Spinal cord (tissue), 10 donors: ENCODE measurements around the gene KHK. TPM values are rescaled to one million over a fixed set of nuclear protein-coding genes. Genes with fewer than 3 reads are reported as not detected.

Experiments
- DNase-seq, 6 donors: peaks; one replicate each; pipeline versions ENCODE4 v3.0.0 to v3.0.0-alpha.2; 2013 to 2015; ENCODE audit warnings: low spot score in 6 of 6, low read depth in 4 of 6
- H3K27ac ChIP-seq: one replicate; pipeline ENCODE4 v1.5.1; 2013; ENCODE audit warnings: low read depth, low read length, control low read depth
- H3K27me3 ChIP-seq: one replicate; pipeline ENCODE4 v1.6.1; 2013; ENCODE audit warnings: low read length; ENCODE audit not compliant: control insufficient read depth, insufficient read depth
- H3K36me3 ChIP-seq: one replicate; pipeline ENCODE4 v1.6.1; 2013; ENCODE audit warnings: low read length; ENCODE audit not compliant: control insufficient read depth, insufficient read depth
- H3K4me1 ChIP-seq: one replicate; pipeline ENCODE4 v1.6.1; 2013; ENCODE audit warnings: low read length; ENCODE audit not compliant: control insufficient read depth, insufficient read depth
- H3K4me3 ChIP-seq: one replicate; pipeline ENCODE4 v1.5.1; 2013; ENCODE audit warnings: low read depth, low read length, control low read depth
- H3K9me3 ChIP-seq: one replicate; pipeline ENCODE4 v1.6.1; 2013; ENCODE audit warnings: low read length; ENCODE audit not compliant: control insufficient read depth, insufficient read depth
- WGBS: methylation state at CpG from one replicate; pipeline ENCODE4 v1.1.5; 2013; ENCODE audit warnings: missing lambda C conversion rate; ENCODE audit not compliant: insufficient coverage; 5-methylcytosine and 5-hydroxymethylcytosine counted together
- polyA plus RNA-seq, 2 donors: library from polyadenylated mRNA; unstranded; fragments of 120-200 nt; gene quantifications; one replicate each; pipeline ENCODE4 v1.2.1, GENCODE V29; 2013; ENCODE audit not compliant: insufficient read length in 2 of 2
- total RNA-seq, 2 donors: library from RNA; depleted of rRNA in 1 of 2; stranded (reverse); fragments of 120-200 nt in 1 of 2; fragments of >200 nt in 1 of 2; gene quantifications; one replicate each; pipeline versions ENCODE4 v1.2.3 to v1.2.4, GENCODE V29; 2013 to 2014
- donor health status: healthy.

Gene KHK
- total and polyA plus RNA-seq, 4 donors = 4.1 to 19.1 (median 11.5) TPM

DNA sequence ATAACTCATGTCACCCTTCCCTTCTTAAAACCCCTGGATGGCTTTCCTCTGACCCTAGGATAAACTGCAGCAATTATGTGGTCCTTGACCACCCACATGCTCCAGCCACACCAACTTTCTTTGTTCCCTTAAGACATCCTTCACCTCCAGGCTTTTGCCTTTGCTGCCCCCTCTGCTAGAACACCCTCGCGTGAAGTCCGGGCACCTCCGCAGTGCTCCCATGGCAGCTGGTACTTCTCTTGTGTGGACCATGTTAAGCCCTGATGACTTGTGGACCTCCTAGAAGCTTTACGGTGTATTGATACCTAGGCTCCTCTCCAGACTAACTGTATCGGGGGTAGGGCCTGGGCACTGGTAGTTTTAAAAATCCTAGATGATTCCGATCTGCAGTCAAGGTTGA, 36.2 kb downstream of the KHK start:
- Histone ChIP-seq H3K27ac (no peak overlapping the region), H3K36me3 (no peaks in the 10 kb centered on the region), H3K4me1 (peaks cover 24% of the 10 kb centered on the region), H3K9me3 (no peaks in the 10 kb centered on the region), H3K27me3 (peaks cover 9% of the 10 kb centered on the region), H3K4me3 (peak overlapping the region; percentile 60)
- 87% methylated on average over 4 of the region's 7 CpGs for WGBS
- DNase-seq = no peak

DNA sequence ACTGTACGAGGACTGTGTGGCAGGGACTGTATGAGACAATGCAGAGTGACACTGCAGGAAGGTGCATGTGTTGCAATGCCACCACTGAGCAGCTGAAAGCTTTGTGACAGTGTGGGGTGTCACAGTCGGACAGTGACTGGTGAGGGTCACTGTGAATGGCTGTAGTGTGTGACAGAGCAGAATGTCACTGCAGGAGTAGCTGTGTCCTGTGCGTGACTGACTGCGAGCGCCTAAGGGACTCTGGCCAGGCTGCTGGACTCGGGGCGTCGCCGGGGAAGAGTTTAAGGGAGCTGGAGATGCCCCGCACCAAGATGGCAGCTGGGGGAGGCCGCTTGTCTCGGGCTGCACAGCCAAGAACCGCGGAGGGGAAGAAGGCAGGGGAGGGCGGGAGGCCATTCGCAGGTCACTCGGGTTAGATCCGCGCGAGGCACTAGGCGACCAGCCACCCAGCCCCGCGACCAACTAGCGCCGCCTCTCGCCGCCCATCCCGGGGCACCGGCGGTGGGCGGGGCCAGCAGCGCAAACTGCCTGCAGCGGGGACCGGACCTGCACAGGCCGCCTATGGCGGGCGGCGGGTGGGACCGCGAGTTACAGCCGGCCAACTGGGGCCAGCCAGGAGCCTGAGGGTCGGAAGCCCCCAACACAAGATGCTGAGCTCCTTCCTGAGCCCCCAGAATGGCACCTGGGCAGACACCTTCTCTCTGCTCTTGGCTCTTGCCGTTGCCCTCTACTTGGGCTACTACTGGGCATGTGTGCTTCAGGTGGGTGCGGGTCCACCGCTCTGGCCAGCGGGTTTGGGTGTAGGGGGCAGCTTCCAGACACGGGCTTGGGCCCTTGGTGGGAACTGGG, 37.0 kb downstream of the KHK start, which contains the start of gene ABHD1:
Gene ABHD1, plus strand, starts transcription at position 514 of the 849 bp plus-strand sequence. Its CDS starts 134 bp downstream, at position 648.
- peak within 1 kb of the TSS; percentile 60 for H3K4me3 ChIP-seq
- H3K36me3 ChIP-seq = peaks cover 5% of the 10 kb centered on the region
- H3K27me3 ChIP-seq = peaks cover 4% of the 10 kb centered on the region
- H3K9me3 ChIP-seq = no peaks in the 10 kb centered on the region
- peak in 2 of 6 donors; percentile 66 to 72 for DNase-seq
- 6% methylated on average over 47 of the region's 47 CpGs for WGBS
- peaks cover 17% of the 10 kb centered on the region for H3K4me1 ChIP-seq
- H3K27ac ChIP-seq = peak within 1 kb of the TSS; percentile 40

DNA sequence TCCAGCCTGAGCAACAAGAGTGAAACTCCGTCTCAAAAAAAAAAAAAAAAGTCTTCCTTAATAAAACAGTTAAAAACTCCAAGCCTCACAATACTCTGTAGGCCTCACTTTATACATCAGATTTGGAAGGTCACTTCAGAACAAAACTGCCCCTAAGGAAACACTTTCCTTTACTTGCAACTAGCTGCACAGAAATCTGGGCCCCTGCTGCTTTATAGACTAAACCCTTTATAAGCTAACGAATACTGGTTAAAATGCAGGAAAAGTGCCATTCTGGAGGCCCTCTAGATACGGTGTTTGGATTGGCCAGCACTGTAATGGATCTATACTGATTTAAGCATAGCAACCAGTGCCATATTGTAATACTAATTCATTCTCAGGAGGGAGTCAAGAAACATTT, 38.5 kb downstream of the KHK start:
- Histone ChIP-seq H3K4me3 (no peak overlapping the region), H3K27ac (no peak overlapping the region), H3K9me3 (no peaks in the 10 kb centered on the region), H3K36me3 (peaks cover 16% of the 10 kb centered on the region), H3K27me3 (no peaks in the 10 kb centered on the region), H3K4me1 (peaks cover 16% of the 10 kb centered on the region)
- peak in 1 of 6 donors; percentile 39 for DNase-seq
- no CpG with 5 or more reads among the region's 3 CpGs for WGBS

DNA sequence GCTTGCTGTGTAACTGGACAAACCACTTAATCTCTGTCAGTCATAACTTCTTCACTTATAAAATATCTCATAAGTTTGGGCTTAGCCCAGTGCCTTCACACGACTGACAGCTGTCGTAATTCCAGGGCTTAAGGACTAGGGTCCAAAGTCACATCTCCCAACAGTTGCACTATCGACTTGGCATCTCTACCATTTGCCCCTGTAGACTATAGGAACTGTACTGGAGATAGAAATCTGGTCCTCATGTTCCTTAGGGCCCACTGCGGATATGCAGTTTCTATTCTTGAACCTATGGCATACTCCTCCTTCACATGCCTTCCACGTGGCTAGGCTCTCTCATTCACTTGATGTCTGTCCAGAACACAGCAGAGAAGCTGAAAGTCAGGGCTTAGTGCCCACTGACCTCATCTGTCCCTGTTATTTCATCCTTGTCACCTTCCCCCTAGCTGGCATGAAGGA, 39.7 kb downstream of the KHK start:
- DNase-seq = no peak
- H3K4me1 ChIP-seq = peaks cover 16% of the 10 kb centered on the region
- 77% methylated on average over 4 of the region's 5 CpGs for WGBS
- peaks cover 28% of the 10 kb centered on the region for H3K36me3 ChIP-seq
- H3K27me3 ChIP-seq = no peaks in the 10 kb centered on the region
- no peaks in the 10 kb centered on the region for H3K9me3 ChIP-seq
- H3K4me3 ChIP-seq = no peak overlapping the region
- no peak overlapping the region for H3K27ac ChIP-seq

DNA sequence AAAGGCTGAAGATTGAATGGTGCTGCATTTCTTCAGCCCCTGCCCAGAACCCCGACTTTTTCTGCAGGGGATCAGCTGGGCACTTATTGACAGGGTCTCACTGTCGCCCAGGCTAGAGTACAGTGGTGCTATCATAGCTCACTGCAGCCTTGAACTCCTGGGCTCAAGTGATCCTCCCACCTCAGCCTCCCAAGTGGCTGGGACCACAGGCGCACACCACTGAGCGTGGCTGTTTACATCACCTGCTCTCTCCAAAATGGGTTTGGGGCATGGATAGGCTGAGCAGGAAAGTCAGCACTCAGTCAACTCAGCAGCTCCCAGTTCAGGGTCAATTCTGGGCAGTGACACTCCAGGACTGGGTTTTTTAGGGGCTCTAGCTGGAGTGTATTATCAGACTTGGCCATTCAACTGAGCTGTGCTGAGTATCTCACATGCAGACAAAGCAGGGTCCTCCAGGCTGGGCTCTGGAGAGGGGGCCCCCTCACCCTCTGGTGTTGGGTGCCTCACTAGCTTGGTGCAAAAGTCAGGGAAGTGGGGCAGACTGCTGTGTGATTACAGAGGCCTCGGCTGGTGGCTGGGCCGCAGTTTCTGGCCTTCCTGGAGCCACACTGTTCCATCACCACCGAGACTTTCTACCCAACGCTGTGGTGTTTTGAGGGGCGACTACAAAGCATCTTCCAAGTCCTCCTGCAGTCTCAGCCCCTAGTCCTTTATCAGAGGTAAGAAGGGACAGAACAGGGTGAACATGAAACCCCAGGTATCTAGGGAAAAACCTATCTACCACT, 41.5 kb downstream of the KHK start:
- Histone ChIP-seq H3K36me3 (peaks cover 45% of the 10 kb centered on the region), H3K27ac (no peak overlapping the region), H3K27me3 (no peaks in the 10 kb centered on the region), H3K4me3 (no peak overlapping the region), H3K9me3 (no peaks in the 10 kb centered on the region), H3K4me1 (peaks cover 23% of the 10 kb centered on the region)
- DNase-seq = no peak
- WGBS = 93% methylated on average over 9 of the region's 9 CpGs

DNA sequence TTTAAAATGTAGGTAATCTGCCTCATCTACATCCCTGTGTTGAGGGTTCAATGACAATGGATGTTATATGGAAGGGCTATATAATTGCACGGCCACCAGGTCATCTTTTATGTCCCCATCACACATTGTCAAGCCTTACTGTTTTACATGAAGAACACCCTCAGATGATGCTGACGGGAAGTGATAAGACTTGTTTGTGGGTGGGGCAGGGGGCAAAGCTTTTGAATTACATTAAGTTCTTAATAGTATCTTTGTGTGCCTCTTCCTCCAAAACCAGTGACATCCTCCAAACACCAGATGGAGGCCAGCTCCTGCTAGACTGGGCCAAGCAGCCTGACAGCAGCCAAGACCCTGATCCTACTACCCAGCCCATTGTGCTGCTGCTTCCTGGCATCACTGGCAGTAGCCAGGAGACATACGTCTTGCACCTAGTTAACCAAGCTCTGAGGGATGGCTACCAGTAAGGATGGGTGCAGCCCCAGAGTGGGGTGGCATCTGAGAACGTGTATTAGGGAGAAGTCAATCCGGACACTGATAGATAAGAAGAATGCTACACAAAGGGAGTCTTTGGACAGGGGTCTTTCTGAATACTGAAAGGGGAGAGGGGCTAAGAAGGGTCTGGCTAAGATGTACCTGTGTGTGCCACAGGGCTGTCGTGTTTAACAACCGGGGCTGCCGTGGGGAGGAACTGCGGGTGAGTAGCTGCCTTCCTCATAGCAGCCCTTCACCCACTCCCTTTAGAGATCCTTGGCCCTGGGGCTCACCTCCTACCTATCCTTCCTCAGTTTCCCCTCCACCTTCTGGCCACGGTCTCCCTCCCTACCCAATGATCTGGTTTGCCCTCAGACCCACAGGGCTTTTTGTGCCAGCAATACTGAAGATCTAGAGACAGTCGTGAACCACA, 42.3 kb downstream of the KHK start:
- H3K4me1 ChIP-seq = peaks cover 24% of the 10 kb centered on the region
- no peak overlapping the region for H3K27ac ChIP-seq
- 81% methylated on average over 7 of the region's 11 CpGs for WGBS
- H3K36me3 ChIP-seq = peaks cover 45% of the 10 kb centered on the region
- no peak overlapping the region for H3K4me3 ChIP-seq
- H3K9me3 ChIP-seq = no peaks in the 10 kb centered on the region
- no peaks in the 10 kb centered on the region for H3K27me3 ChIP-seq
- DNase-seq = no peak

DNA sequence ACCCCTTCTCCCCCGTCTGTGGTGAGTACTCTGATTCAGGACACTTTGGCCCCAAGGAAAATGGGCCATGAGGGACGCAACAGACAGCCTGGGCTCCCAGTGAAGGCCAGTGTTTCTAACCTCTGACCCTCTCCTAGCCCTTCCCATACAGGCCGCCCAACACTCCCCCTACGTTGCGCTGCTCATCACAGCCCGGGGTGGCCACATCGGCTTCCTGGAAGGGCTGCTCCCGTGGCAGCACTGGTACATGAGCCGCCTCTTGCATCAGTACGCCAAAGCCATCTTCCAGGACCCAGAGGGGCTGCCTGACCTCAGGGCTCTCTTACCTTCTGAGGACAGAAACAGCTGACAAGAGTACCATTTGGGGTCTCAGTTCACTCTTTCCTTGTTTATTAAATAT, 43.8 kb downstream of the KHK start:
- Histone ChIP-seq H3K27ac (no peak overlapping the region), H3K4me3 (no peak overlapping the region), H3K27me3 (no peaks in the 10 kb centered on the region), H3K9me3 (no peaks in the 10 kb centered on the region), H3K36me3 (peaks cover 45% of the 10 kb centered on the region), H3K4me1 (peaks cover 28% of the 10 kb centered on the region)
- DNase-seq = no peak
- 94% methylated on average over 10 of the region's 10 CpGs for WGBS

DNA sequence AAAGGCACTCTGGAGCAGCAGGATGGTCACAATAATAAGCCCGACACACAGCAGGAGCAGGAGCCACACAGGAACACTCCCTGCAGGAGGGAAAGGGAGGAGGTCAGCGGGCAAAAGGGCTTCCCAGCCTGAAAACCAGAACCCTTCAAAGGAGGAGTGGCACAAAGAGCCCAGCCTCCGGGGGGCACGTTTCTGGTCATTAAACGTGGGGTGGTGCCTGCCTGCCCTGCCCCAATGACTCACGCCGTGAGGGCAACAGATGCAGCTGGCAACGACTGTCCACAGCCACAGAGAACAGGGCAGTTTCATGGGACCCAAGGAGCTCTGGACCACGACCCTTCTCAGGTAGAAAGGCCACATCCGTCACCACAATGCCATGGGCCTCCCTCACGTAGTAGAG, 44.9 kb downstream of the KHK start:
- H3K27me3 ChIP-seq = no peaks in the 10 kb centered on the region
- H3K4me1 ChIP-seq = peaks cover 28% of the 10 kb centered on the region
- no peaks in the 10 kb centered on the region for H3K9me3 ChIP-seq
- 92% methylated on average over 10 of the region's 11 CpGs for WGBS
- H3K27ac ChIP-seq = no peak overlapping the region
- peaks cover 45% of the 10 kb centered on the region for H3K36me3 ChIP-seq
- H3K4me3 ChIP-seq = no peak overlapping the region
- no peak for DNase-seq
